ENCODE results near the gene GNG12.
"Not testable (repeated sequence)": the region's sequence is repeated elsewhere in the genome, so short reads cannot be mapped to it uniquely, and the experiment has no call there.

DNA sequence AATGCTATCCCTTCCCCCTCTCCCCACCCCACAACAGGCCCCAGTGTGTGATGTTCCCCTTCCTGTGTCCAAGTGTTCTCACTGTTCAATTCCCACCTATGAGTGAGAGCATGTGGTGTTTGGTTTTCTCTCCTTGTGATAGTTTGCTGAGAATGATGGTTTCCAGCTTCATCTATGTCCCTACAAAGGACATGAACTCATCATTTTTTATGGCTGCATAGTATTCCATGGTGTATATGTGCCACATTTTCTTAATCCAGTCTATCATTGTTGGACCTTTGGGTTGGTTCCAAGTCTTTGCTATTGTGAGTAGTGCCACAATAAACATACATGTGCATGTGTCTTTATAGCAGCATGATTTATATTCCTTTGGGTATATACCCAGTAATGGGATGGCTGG is 168.0 kb downstream of the GNG12 start:
- TF ChIP-seq CTCF (IDR thresholded peaks at IDR 0.05); POLR2A (IDR thresholded peaks at IDR 0.05); POLR2AphosphoS5 (IDR thresholded peaks at IDR 0.05; ENCODE audit: insufficient read depth in 1 of 2, low read depth in 1 of 2): not testable (repeated sequence)
